ENCODE data around the gene COG3.

COG3 gene

DNA sequence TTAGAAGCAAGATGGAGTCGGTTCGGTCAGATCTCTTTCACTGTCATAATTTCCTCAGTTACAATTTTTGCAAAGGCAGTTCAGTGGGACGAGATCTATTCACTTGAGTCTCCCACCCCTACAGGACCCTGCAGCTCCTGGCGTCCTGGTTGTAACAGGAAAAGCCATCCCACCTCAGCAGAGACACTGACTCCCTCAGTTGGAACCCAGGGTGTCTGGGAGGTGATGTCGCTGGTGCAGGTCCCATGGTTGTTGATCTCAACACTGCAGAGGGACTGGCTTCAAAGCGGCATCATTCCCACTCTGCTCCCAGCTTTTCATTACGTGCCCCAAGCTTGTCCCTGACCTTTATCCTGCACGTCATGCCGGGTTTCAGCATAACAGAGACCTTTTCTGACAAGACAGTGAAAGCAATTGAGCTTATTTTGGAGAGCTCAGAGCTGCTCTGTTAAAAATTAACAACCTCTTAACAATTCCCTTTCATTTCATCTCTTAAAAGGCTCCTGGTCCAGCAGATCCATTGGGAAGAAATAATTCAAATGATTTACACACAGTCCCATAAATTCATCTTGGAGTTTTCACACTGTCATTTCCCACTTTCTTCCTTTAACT lies 17.6 kb upstream of the COG3 start:
- no peak for DNase-seq

DNA sequence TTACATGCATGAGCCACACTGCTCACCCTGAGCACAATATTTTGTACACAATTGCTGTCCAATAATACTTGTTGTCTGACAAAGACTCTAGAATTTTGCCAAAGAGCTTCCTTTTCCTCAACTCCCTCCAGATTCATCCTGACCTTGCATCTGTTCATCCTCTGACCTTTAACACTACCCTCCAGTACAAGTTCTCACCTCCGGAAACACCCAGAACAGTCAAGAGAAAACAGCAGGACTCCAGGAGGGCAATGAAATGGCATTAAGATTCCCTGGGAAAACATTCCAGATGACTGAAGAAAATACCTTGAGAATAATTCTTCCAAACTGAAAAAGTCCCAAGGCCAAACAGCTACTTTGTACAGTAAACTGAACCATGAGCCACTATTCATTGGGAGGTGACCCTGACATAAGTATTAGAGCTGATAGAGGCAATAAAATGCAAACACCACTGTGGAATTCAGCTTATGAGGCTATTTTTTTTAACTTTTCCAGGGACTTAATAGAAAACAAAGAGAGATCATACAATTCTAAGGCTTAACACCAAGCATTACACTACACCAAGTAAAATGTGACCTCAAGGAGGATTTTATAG lies 15.7 kb upstream of the COG3 start:
- no peak for DNase-seq

DNA sequence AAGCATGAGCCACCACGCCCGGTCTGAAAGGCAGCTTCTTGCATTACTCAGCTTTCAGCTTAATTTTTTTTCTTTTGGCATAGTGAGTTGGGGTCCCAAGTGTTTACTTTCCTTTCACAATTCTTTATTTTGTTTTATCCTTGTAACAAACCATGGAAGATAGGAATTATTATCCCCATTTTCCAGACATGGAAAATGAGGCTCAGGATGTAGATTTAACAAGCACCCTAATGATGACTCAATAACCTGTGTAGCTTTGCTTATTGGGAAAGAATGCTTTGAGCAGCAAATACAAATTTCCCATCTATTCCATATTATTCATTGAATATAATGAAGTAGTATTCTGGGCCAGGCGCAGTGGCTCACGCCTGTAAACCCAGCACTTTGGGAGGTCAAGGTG lies 13.5 kb upstream of the COG3 start:
- DNase-seq, result no peak

DNA sequence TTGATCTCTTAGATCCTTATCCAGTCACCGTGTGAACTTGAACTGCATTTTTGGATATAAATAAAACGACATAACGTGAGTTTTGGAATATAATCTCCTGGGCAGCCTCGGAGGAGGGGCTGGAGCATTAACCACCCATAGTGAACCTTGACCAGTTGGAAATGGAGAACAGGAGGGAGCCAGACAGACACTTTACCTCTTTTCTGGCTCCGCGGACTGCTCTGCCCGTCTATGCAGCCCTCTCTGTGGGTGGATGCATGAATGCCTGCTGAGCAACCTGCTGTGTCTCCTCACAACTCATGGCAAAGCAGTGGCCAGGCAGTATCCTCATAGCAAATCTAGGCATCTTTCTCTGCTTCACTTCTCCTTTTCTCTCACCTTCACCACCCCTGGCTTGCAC lies 10.5 kb upstream of the COG3 start:
- DNase-seq, result no peak

DNA sequence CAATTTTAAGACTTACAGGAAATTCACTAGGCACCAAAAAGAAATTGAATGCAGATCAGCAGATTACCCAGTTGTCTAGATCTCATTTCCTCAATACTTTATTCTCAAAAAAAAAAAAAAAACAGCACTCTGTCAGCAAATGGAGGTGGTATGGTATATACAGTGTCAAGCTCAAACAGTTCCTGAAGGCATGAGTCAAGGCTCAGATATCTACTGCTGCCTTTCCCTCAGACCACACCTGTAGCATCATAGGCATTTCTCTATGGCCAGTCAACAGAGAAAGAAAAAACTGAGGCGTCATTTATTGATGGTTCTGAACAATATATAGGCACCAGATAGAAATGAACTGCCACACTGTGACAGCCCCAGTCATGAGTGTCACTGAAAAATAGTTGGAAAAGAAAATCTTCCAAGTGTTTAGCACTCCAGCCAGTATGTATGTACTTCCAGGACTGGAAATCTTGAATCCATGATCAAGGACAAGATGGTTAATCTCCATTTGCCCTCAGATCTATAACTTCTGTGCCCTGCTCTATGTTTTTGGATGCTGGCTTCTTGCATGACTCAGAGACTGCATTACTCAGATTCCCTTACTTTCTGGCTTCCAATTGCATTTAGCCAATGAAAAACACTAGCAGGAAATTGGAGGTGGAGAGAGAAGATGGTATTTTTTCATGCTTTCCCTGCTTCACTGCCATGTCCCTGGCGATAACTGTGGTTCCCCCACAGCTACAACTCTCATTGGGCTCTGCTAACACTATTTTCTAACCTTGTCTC lies 8.4 kb upstream of the COG3 start:
- no peak for DNase-seq

DNA sequence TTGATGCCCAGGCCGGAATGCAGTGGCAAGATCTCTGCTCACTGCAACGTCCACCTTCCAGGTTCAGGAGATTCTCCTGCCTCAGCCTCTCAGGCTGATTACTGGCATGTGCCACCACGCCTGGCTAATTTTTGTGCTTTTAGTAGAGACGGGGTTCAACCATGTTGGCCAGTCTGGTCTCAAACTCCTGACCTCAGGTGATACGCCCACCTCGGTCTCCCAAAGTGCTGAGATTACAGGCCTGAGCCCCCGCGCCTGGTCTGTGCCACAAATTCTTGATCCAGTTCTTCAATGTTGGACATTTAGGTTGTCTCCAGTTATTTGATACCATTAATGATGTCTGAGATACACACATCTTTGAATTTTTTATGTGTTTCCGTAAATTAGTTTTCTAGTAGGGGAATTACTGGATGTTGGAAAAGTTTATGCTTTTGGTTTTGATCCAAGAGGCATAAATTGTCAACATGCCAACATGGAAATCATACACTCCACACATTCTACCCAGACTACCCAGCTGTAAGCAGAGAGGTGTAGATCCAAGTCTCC lies 525 bp upstream of the COG3 start:
- DNase-seq, result no peak

DNA sequence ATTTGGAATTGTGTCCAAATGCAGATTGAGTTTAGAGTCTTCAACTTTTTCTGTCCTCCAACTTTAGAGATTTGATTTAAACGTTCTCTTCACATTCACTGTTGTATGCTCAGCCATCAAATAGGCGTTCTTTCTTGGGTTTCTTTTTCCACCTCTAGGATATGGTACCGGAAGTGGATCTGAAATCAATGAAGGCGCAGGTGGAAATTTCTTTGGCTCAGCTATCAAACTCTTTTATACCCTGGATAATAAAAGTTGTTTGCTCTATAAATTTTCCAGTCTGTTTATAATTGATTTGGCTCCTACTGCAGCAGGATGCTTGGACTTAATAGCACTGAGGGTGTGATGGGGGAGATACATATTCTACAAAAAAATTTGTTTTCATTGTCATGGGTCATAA lies 1.6 kb downstream of the COG3 start:
- DNase-seq, result no peak

DNA sequence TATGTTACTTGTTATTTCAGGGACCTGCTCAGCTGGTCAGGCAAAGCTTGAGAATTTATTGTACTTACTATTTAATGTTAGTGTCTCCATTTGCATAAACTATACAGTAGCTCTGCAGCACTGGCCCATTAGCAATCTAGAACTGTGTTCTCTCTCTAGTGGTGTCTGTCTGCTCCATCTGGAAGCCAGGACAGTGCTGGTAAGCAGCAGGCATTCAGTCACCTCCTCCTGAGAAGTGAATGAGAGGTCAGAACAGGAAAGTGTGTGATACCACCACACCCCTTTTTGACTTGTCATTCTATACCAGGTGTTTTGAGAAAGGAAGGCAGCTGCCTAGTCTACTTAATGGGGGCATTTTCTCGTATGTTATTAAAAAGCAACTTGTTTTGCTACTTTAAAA lies 3.9 kb downstream of the COG3 start:
- DNase-seq, result no peak

DNA sequence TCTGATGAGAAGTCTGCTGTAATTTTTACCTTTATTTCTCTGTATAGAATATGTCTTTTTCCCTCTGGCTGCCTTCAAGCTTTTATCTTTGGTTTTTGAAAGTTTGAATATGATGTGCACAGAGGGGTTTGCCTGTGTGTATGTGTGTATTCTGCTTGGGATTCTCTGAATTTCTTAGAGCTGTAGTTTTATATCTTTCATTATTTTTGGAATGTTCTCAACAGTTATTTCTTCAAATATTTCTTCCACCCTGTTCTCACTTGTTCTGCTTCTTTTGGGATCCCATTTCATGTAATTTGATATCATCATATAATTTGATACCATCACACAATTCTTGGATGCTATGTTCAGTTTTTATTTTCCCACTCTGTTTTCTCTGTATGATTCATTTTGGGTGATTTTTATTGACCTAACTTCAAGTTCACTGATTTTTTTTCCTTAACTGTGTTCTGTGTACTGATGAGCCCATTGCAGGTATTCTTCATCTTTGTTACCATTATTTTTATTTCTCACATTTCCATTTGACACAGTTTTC lies 7.5 kb downstream of the COG3 start:
- no peak for DNase-seq

DNA sequence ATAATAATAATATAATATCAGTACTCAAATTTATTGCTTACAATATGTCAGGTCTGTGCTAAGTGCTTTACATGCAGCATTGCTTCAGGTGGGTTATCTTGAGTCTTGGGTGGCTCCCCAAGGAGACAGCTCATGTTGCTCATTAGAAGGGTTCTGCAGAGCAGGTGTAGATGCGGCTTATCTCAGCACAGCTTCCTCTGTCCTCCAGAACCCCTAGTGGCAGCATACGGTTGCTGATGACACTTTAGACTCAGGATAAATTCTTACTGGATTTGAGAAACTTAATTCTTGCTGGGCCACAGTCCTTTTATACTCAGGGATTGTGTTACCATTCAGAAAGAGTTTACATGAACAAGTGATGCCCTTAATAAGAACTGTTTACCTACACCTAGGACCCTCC lies 8.9 kb downstream of the COG3 start:
- DNase-seq, result no peak

DNA sequence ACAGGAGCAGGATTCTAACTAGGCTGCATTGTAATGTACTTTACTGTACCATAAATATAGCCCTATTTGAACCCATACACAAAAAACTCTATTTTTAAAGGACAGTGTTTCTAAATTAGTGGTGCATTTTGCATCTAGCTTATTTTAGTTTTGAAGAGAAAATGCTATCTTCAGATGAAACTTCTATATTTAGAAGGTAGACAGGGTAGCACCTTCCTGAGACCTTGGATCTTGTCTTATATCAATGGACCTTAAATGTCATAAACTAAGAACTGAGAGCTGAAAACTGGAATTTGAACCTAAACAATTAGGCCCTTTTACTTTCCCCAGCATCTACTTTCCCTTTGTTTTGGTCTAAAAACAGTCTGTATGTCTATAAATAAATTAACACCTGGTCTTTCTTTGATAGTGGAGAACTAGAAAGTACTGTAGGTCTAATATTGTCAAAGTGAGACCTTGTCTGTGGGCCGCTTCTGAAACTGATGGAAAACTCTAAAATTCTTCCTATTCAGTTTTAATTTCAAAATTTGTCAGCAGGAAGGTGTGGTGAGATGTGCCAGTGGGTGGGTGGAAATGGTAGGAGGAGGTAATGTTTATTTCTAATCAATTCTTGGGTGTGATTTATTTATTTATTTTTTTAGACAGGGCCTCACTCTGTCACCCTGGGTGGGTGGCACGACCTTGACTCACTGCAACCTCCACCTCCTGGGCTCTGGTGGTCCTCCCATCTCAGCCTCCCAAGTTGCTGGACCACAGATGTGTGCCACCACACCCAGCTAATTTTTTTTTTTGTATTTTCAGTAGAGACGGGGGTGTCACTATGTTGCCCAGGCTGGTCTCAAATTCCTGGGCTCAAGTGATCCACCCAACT lies 10.1 kb downstream of the COG3 start:
- no peak for DNase-seq

DNA sequence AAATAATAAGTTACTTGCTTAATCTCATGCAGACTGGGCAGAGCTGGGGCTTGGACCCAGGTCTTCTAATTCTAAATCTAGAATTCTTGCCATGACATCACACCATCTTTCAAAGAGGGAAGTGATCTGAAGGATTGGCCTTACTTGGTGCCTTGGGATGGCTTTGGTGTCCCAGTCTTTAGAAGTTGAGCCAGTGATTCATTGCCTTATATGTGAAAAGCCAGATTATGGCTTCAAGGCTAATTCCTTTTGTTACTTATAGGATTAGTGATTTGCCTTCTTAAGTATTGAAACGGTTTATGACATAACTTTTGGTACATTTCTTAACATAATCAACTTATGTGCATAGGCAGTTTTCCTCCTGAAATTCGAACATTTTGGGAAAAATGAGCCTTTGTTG lies 14.9 kb downstream of the COG3 start:
- no peak for DNase-seq

DNA sequence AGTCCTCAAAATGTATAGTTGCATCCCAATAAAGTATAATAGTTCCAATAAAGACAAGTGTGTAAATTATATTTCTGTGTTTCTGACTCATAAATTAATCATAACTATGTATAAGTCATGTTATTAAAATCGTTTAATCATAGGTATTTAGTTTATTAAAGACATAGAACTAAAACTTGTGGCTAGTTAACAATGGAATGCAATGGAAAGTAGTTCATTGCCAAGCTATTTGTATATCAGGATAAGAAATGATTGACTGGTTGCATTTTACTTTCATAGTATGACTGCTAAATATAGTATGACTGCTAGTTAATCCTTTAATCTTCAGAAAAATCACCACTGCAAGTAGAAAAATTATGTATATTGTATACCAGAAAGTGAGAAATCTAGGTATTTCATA lies 16.9 kb downstream of the COG3 start:
- no peak for DNase-seq

DNA sequence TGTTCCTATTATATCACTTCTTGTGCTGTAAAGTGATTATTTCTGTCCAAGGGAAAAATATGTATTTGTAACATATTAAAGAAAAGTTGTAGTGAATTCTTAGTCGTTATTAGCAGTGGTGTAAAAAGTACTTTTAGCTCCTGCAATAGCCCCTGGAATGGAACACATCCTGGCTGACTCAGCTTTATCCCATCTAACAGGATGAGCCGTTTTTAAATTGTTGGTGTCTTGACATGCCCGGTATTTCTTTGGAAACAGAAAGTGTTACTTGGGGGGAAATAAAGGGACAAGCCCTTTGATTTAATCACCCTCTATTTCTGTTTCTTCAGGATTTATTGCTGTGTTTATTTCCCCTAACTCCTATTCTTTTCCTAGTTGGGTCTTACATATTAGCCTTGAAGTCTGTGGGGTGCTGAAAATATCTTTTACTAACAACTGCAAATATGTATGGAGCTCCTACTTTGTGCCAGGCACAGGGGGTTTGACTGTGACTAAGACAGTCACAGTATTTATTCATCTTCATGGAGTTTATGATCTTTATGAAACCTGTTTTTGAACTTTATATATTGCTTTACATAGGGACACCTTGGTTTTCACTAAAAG lies 17.9 kb downstream of the COG3 start:
- no peak for DNase-seq

DNA sequence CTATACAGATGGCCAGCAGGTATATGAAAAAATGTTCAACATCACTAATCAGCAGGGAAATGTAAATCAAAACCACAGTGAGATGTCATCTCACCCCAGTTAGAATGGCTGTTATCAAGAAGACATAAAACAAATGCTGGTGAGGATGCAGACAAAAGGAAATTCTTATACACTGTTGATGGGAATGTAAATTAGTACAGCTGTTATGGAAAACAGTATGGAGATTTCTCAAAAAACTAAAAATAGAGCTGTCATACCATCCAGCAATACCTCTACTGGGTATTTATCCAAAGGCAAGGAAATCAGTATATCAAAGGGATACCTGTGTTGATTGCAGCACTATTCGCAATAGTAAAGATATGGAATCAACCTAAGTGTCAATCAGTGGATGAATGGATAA lies 22.9 kb downstream of the COG3 start:
- DNase-seq, result no peak

DNA sequence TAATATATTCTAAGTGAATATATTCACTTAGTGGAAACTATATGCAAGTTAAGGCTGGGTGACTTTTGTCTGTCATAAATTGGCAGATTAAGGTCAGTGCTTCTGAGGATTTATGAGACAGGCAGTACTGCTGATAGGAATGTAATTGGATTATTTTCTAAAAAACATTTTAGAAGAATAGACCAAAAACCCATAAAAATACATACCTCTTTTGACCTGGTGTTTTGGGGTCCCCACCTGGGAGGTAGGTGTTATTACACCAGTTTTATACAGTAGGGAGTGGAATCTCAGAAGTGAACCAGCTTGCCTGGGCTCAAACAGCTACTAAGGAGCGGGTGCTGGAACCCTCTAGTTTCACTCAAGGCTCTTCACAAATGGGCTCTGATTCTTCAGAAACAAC lies 25.3 kb downstream of the COG3 start:
- no peak for DNase-seq

DNA sequence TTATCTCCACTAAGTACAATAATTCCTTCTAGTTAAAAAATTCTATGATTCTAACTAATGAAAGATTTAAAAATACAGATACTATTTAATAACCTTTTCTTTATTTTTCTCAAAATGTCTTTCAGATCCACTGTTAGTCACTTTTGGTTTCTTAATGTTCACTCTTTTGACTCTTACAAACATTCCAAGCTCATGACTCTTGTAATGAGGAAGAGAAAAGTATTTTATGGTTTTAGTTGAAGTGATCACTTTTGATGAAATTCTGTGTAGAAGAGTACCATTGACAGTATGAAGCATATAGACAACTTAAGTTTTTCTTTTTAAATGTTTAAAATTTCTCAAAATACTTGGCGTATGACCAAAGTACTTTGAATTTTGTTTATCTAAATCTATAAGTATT lies 27.8 kb downstream of the COG3 start:
- no peak for DNase-seq

DNA sequence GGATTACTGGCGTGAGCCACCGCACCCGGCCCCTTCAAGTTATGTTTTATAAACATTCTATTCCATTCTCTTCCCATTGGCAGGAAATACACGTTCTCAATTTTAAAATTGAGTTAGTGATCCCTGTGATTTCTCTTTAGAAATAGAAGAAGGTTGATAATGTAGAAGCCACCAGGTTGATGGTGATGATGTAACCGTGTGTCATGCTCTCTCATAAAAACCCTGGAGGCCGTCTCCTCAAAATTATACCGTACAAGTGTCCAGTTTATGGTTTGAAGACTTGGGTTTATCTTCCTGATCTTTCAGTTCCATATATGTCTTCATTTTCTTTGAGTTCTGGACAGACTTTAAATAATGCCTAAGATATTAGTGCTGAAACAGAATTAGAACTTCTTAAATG lies 32.2 kb downstream of the COG3 start:
- no peak for DNase-seq

DNA sequence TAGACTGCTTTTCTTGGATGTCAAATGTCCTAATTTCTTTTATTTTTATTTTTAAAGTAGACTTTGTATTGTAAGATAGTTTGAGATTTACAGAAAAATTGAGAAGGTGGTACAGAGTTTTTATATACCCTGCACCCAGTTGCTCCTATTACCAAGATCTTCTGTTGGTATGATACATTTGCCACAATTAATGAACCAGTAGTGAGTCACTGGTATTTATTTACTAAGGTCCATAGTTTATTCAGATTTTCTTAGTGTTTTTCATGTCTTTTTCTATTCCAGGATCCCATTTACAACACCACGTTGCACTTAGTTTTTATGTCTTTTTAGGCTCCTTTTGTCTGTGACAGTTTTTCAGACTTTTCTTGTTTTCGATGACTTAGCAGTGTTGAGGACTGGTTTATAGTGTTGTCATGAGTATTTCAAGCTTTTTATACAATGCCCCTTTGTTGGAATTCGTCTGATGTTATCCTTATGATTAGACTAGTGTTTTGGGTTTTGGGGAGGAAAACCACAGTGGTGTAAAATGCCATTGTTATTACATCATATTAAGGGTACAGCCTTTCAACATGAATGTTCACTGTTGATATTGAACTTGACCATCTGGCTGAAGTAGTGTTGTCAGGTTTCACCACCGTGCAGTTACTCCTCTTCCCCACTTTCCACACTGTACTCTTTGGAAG lies 35.9 kb downstream of the COG3 start:
- DNase-seq, result no peak

DNA sequence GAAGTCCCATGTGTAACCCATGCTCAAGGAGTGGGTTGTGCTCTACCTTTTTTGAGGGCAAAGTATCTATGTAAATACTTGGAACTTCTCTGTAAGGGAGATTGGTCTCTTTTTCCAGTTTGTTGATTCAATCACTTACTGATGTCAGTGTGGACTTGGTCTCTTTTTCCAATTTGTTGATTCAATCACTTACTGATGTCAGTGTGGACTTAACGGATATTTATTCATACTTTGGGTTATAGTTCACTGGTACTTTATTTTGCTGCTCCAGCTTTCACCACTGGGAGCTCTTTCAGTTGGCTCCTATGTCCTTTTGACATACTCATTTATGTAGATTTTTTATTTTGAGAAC lies 36.4 kb downstream of the COG3 start:
- no peak for DNase-seq

DNA sequence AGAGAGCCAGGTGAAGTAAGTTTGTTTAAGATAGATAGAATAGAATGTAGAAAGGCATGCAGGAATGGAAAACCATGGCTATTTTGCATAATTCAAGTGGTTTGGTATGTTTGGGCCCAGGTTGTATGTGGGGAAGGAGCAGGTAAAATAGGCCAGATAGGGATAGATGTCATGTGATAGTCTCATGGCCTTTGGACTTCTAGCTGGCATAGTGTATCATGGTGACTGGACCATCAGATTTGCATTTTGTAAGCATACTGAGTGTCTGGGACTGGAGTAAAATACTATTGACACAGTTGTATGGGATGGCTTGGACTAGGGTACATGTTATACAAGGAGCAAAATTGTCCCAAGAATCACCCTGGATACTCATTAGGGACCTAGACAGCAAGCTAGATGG lies 38.9 kb downstream of the COG3 start:
- no peak for DNase-seq

DNA sequence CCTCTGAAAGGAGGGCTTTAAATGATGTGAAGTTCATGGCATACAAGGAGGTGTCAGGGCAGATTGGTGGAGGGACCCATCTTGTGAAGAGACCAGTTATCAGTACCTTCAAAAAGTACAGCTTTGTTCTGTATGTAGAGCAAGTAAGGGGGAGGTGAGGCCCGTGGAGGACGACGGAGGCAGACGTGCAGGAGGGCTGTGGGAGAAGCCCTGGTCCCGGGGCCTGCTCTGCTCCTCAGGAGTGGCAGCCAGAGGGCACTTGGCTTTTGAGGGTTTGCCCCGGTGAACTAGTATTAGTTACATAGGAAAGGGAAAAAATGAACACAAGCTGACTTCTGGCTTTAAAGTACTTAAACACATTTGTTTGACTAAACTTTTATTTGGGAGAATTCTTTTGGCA lies 42.1 kb downstream of the COG3 start:
- no peak for DNase-seq

Measured in stimulated activated CD8-positive, alpha-beta memory T cell treated with anti-CD3 and anti-CD28 coated beads, Interleukin-4, amount 100 ng/mL, for 48 hours (primary cell).